Skin of body (tissue), 2 donors: Measurements from ENCODE around the gene MEP1A. TPM values are rescaled to one million over a fixed set of nuclear protein-coding genes. Genes with fewer than 3 reads are reported as not detected.
"Not testable (repeated sequence)": the region's sequence is repeated elsewhere in the genome, so short reads cannot be mapped to it uniquely, and the experiment has no call there.

Experiments used
- DNase-seq: peaks from one replicate; lab custom pipeline; 2025; lab: John Stamatoyannopoulos, UW
- total RNA-seq: library from RNA; depleted of rRNA; stranded (reverse); fragments of >200 nt; gene quantifications from one replicate; pipeline ENCODE4 v1.2.3, GENCODE V29; 2014

Gene MEP1A
- total RNA-seq, 1 donor from 2014 or later, result not detected

- DNase-seq, result not testable (repeated sequence)
These were observed 18.5 kb upstream of the MEP1A start for GRCh38 chr6:46774736-46775135.

GRCh38 chr6:46776070-46776712, 17.0 kb upstream of the MEP1A start:
- no peak for DNase-seq

- no peak for DNase-seq
These were observed 15.5 kb upstream of the MEP1A start for GRCh38 chr6:46777476-46778346.

GRCh38 chr6:46781478-46782378, 11.5 kb upstream of the MEP1A start:
- DNase-seq, result peak; percentile 9

DNA sequence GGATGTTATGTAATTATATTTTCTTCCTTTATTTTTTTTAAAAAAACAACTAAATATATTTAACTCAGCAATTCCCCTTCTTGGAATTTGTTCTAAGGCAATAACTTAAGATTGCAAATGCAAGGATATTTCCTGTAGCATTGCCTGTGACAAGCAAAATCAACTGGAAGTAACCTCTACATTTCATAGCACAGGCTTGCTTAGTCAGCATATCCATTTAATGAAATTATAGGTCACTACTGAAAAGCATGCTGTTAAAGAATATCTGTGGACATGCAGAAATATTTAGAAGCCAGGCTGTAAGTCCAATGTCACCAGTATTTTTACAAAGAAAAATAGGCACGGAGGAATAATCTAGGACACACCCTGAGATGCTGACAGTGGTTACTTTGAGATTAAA, 8.7 kb upstream of the MEP1A start:
- no peak for DNase-seq

DNA sequence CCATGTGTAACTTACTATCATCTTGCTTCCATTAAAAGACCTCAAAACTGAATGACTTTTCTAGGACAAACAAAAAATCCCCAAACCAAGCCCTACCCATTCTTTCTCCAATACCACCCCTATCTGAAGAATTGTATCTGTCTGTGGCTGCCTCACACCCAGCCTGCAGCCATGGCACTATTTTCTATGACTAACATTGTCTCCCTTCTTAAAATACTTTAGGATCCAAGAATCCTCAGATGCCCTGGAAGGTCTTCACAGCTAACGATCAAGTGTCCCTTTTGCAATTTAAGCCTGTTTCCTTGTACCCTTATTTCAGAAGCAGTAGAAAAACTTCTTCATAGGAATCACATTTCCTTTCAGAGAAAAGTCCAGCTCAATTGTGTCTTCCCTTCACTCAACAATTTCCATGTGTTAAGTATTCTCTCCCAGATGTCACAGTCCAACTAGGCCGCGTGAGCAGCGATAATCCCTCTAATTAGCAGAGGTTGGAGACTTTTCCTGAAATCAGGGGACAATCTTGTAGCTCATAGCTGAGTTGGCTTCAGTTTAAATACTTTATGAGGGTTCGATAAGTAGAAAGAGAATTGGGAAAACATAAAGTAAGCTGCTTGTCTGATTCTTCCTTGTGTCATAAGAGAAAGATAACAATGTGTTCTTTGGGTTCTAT, 5.2 kb upstream of the MEP1A start:
- no peak for DNase-seq

DNA sequence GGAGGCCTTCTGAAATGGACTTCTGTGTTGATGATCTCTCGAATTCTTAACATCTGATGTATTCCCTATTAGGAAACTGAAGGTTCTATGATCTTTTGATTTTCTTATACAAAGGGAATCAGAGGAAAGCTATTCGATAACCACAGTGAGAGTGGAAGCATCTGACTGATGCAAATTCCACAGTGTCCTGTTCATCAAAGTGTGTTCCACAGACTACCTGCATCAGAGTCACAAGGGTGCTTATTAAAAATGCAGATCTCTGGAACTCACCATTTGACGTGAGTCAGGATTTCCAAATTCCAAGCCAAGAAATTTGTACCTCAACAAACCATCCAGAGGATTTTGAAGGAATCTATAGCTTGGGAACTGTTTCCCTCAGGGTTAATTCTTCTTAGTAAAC, 4.4 kb upstream of the MEP1A start:
- DNase-seq, result no peak

DNA sequence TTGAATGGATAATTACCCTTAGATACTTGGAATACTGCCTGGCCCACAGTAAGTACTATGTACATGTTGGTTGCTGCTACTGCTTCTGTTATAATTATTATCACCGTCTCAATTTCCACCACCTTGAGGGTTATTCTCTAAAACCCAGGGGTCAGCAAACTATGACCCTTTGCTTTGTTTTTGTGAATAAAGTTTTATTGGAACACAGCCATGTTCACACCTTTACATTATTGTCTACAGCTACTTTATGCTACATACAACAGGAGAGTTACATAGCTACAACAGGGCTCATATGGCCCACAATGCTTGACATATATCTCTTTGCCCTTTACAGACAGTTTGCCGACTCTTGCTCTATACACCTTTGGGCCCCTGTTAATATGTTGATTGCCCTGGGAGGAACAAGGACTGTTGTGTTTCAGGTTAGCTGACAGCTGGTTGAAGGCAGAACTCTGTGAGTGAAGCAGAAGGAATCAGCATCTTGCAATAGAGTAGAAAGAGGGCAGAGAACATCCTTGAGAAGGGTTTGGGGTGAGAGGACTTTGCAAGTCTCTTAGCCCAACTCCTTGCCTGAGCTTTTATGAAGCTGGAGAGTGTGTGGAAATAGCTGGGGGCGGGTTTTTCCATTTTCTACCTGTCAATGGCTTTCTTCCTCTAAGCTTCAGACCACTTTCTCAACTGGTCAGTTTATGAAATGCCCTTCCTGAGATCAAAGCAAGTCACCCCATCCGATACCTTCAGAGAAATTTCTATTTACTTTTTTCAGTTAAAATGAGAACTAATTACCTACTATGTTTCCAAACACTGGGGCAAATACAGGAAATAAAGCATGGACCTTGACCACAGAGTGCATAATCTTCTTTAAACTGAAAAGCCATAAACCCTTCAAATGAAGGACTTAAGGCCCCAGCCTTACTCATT, 3.5 kb upstream of the MEP1A start:
- no peak for DNase-seq

DNA sequence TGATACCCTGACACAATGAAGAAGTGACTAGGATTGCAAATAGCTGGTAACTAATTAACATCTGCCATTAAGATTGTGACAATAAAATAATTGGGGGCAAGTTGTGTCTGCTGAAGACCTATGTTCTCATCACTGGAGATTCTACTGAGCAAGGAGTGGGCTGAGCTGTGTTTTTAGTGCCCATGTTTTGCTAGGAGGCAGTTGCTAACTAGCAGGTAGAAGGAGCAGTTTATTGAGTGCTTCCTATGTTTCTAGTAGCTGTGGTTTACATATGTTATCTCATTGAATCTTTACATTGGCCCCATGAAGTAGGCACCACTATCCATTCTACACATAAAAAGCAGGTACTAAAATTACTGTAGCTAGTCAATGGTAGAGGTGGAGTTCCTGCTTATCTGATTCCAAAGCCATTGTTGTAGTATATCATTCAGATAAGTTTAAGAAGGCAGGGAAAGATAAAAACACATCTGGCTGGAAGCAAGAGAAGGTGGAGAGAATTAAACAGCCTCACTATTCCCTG, 2.8 kb upstream of the MEP1A start:
- DNase-seq, result no peak

GRCh38 chr6:46792635-46793034, 554 bp upstream of the MEP1A start:
- DNase-seq, result no peak

- no peak for DNase-seq
These were observed 879 bp downstream of the MEP1A start for GRCh38 chr6:46794068-46794467.

GRCh38 chr6:46795816-46796215, 2.6 kb downstream of the MEP1A start:
- DNase-seq, result no peak

DNA sequence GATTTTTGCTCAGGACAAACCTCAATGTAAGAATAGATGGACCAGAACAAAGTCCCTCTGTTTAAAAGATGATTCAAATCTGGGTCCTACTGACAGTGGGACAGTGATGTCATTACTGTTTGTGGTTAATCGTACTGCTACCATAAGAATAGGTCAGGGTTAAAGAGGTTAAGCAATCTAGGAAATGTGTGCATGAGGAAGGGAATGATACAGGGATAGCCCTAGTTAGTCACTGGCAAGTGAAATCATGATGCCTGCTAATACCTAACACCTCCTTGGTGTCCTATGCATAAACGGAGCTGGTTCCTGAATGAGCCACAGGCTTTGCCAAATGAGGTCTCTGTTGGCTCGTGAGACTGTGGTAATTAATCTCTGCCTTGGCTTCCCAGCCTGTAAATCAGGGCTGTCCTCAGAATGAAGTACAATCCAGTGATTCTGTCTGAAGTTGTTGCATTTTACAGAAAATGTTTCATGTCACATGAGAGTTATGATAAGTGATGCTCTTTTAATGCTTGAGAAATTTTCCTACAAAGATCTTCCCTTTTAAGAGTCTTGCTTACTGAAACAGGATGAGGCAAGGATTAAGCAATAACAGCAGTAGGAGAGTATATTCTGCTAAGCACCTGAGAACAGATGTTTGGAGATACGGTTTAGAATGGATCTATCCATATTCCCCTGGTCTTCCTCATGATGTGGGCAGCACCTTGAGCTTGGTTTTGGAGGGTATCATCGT, 3.8 kb downstream of the MEP1A start:
- no peak for DNase-seq

DNA sequence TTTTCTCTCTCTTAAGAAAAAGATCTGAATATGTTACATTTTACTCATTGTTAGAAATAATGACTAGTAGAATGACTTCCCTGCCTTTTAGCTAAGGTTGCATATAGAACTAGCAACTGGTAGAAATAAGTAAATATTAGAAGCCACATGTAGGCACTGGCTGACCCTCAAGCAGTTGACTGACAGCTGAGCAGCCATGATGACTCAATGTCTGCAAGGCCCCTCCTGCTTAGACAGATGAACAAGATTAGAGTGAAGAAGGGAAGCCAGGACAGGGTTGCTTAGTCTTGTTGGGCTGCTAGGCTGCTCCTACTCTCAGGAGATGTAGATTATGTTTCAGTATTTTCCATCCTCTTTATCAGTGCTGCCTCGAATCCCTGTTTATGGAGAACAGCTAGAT, 6.5 kb downstream of the MEP1A start:
- no peak for DNase-seq

DNA sequence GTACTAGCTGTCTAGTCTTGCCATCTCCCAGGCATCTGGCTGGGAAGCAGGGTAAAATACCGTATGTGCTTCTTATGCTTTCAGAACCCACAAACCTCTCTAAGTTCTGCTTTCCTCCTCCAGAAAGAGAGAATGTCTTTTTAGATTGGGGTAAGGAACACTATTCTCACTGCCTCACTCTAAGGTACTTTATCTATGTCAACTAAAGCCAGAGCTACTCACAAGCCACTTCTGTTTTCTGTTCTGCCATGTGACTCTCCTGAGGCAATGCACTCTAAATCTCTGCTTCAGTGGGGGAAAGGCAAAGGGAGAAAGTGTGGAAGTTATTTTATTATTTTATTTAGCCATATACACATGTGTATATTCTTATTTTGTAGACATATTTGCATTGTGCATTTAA, 15.6 kb downstream of the MEP1A start:
- no peak for DNase-seq

DNA sequence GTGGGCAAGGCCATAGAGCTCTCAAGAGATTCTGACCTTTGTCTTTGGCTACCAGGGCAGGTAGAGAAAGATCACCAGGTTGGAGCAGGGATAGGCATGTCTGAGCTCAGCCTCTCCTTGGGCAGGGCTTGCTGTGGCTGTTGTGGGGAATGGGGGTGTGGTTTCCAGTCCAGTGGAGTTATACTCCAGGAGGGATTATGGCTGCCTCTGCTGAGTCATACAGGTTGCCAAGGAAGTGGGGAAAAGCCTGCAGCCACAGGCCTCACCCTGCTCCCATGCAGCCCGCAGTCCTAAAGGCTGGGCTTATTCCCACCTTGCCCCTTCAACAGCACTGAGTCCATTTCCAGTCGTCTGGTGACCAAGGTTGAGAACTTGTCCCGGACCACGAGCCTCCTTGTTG, 21.9 kb downstream of the MEP1A start:
- no peak for DNase-seq

DNA sequence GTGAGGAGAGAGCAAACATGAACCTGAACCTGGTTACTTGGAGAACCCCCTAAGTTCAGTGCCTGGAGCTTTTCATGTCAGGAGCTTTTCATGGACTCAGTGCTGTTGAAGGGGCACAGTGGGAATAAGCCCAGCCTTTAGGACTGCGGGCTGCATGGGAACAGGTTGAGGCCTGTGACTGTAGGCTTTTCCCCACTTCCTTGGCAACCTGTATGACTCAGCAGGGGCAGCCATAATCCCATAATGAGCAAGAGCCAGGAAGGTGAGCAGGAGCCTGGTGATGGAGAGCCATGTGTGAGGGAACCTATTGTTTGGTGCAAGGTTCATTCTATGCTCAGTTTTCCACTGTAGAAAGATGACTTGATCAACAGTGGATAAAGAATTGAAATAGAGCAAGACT, 23.4 kb downstream of the MEP1A start:
- no peak for DNase-seq

- DNase-seq, result no peak
These were observed 26.4 kb downstream of the MEP1A start for GRCh38 chr6:46819561-46819960.

DNA sequence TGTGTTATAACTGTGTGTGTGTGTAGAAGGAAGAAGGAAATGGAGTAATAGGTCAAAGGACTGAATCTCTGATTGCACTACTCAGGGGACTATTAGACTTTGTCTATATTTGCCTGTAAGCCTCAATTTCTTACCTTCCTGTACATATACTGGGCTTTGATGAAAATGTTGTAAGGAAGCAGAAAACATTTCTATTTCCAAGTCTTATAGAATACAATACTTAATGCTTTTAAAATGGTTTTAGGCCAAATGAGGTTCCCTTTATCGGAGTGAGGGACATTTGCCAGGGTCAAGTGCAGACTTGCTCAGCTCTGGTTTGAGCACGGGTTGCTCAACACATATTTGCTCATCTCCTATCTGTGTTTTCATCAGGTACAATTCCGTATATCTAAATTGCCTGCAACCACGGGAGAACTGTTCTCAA, 28.3 kb downstream of the MEP1A start:
- DNase-seq, result no peak
